OCI-LY3 (cell line): ENCODE data around the gene AHRR.

ENCODE experiments used
- CTCF ChIP-seq: fragments of 200-600, 300-600 bp; sonication (generic); IDR thresholded peaks from 2 replicates; pipeline ENCODE4 v1.5.1; 2014; ENCODE audit warnings: antibody characterized with exemption, low read length, low read depth
- EZH2phosphoT487 ChIP-seq: fragments of 200-600 bp; shearing (Covaris generic); IDR thresholded peaks from 2 replicates; pipeline ENCODE4 v1.6.1; 2018; ENCODE audit warnings: antibody characterized with exemption, mixed run types, low read depth

- TF ChIP-seq CTCF = no peak
- TF ChIP-seq EZH2phosphoT487 = no peak
These were observed 117.7 kb downstream of the AHRR start for GRCh38 chr5:439181-439580.
